Measurements from ENCODE around the gene CTDSPL2. TPM values are rescaled to one million over a fixed set of nuclear protein-coding genes. Genes with fewer than 3 reads are reported as not detected.
"Not testable (repeated sequence)": the region's sequence is repeated elsewhere in the genome, so short reads cannot be mapped to it uniquely, and the experiment has no call there.

The CTDSPL2 gene
- total and polyA plus RNA-seq, 4 experiments from 2014 or later, result 33.5 to 74.4 (median 58.3) TPM

GRCh38 chr15:44537735-44538240, 110.4 kb downstream of the CTDSPL2 start:
- Histone ChIP-seq H3K27ac (ENCODE audit: low read depth, low read length) (peak overlapping the region; percentile 91), H3K4me1 (ENCODE audit: insufficient read depth, low read length) (peaks cover 55% of the 10 kb centered on the region), H3K9me3 (ENCODE audit: control insufficient read depth in 1 of 2, low read length in 2 of 2) (no peaks in the 10 kb centered on the region), H3K36me3 (ENCODE audit: insufficient read depth, low read length) (peaks cover 5% of the 10 kb centered on the region), H3K4me3 (ENCODE audit: low read length in 2 of 2) (peak overlapping the region; percentile 66 to 90), H3K27me3 (ENCODE audit: insufficient read depth, low read length) (no peaks in the 10 kb centered on the region)
- H3K4me3 Mint-ChIP-seq, result peak overlapping the region; percentile 83 to 96 (median 92)
- H3K9me3 Mint-ChIP-seq, result no peaks in the 10 kb centered on the region
- peak overlapping the region; percentile 88 to 97 (median 94) for H3K27ac Mint-ChIP-seq
- intact Hi-C loops (cut with micrococcal nuclease), result loop anchor here (1.0 to 5.0 kb wide), 5 partner anchors 9 to 661 kb away; partner anchors contain the start of gene SPG11
- H3K36me3 Mint-ChIP-seq, result peaks cover 12 to 50% of the 10 kb centered on the region in 2 donors
- CTCF ChIA-PET (ENCODE audit: partially characterized antibody), result interaction anchor here (1.4 to 2.5 kb wide), 3 partner anchors 8 to 12 kb away, joined by 5 to 17 read pairs (median 5); no protein-coding TSS in a partner anchor
- POLR2A ChIA-PET (ENCODE audit: partially characterized antibody), result interaction anchor here (0.9 to 2.8 kb wide), 13 partner anchors 9 to 249 kb away, joined by 3 to 39 read pairs (median 8); partner anchors contain the start of genes B2M, CTDSPL2, GOLM2 and PATL2
- DNase-seq, result peak in 4 of 5 donors; percentile 15 to 56 (median 20)
- no peaks in the 10 kb centered on the region for H3K27me3 Mint-ChIP-seq
- peaks cover 42 to 71% (median 53%) of the 10 kb centered on the region in 4 donors for H3K4me1 Mint-ChIP-seq

- H3K27ac ChIP-seq (ENCODE audit: low read depth, low read length), result no peak overlapping the region
- no peaks in the 10 kb centered on the region for H3K9me3 ChIP-seq (ENCODE audit: control insufficient read depth in 1 of 2, low read length in 2 of 2)
- Mint-ChIP-seq H3K36me3 (peaks cover 19 to 51% of the 10 kb centered on the region in 2 donors), H3K9me3 (no peaks in the 10 kb centered on the region), H3K4me1 (peaks cover 49 to 76% (median 60%) of the 10 kb centered on the region in 4 donors), H3K27me3 (no peaks in the 10 kb centered on the region), H3K27ac (peak overlapping the region in 5 of 7 donors; percentile 2 to 66 (median 43)), H3K4me3 (peak overlapping the region in 5 of 8 donors; percentile 21 to 51 (median 49))
- H3K27me3 ChIP-seq (ENCODE audit: insufficient read depth, low read length), result no peaks in the 10 kb centered on the region
- peaks cover 70% of the 10 kb centered on the region for H3K4me1 ChIP-seq (ENCODE audit: insufficient read depth, low read length)
- no peak overlapping the region for H3K4me3 ChIP-seq (ENCODE audit: low read length in 2 of 2)
- CTCF ChIA-PET (ENCODE audit: partially characterized antibody), result interaction anchor here (0.6 kb wide), 2 partner anchors 13 to 51 kb away, joined by 3 read pairs; no protein-coding TSS in a partner anchor
- POLR2A ChIA-PET (ENCODE audit: partially characterized antibody), result no interaction called here
- intact Hi-C loops (cut with micrococcal nuclease), result no loop called here
- peaks cover 5% of the 10 kb centered on the region for H3K36me3 ChIP-seq (ENCODE audit: insufficient read depth, low read length)
- no peak for DNase-seq
Observed at GRCh38 chr15:44541282-44541958, 114.0 kb downstream of the CTDSPL2 start.

GRCh38 chr15:44542596-44542995, 115.2 kb downstream of the CTDSPL2 start:
- no peak overlapping the region for H3K27ac ChIP-seq (ENCODE audit: low read depth, low read length)
- no peaks in the 10 kb centered on the region for H3K9me3 Mint-ChIP-seq
- no peaks in the 10 kb centered on the region for H3K9me3 ChIP-seq (ENCODE audit: control insufficient read depth in 1 of 2, low read length in 2 of 2)
- DNase-seq, result no peak
- CTCF ChIA-PET (ENCODE audit: partially characterized antibody), result interaction anchor here (0.6 to 2.1 kb wide), 5 partner anchors 9 to 116 kb away, joined by 3 to 6 read pairs (median 3); no protein-coding TSS in a partner anchor
- H3K4me3 ChIP-seq (ENCODE audit: low read length in 2 of 2), result no peak overlapping the region
- peaks cover 77% of the 10 kb centered on the region for H3K4me1 ChIP-seq (ENCODE audit: insufficient read depth, low read length)
- H3K27ac Mint-ChIP-seq, result peak overlapping the region in 3 of 7 donors; percentile 1 to 52 (median 24)
- peaks cover 19 to 46% of the 10 kb centered on the region in 2 donors for H3K36me3 Mint-ChIP-seq
- peaks cover 52 to 75% (median 64%) of the 10 kb centered on the region in 4 donors for H3K4me1 Mint-ChIP-seq
- H3K36me3 ChIP-seq (ENCODE audit: insufficient read depth, low read length), result peaks cover 5% of the 10 kb centered on the region
- H3K4me3 Mint-ChIP-seq, result peak overlapping the region in 4 of 8 donors; percentile 4 to 47 (median 14)
- POLR2A ChIA-PET (ENCODE audit: partially characterized antibody), result no interaction called here
- no peaks in the 10 kb centered on the region for H3K27me3 ChIP-seq (ENCODE audit: insufficient read depth, low read length)
- intact Hi-C loops (cut with micrococcal nuclease), result no loop called here
- no peaks in the 10 kb centered on the region for H3K27me3 Mint-ChIP-seq

- H3K27me3 Mint-ChIP-seq; H3K27me3 ChIP-seq (ENCODE audit: insufficient read depth, low read length); H3K9me3 ChIP-seq (ENCODE audit: control insufficient read depth in 1 of 2, low read length in 2 of 2); DNase-seq; intact Hi-C loops (cut with micrococcal nuclease); H3K36me3 ChIP-seq (ENCODE audit: insufficient read depth, low read length); H3K9me3 Mint-ChIP-seq; H3K27ac ChIP-seq (ENCODE audit: low read depth, low read length); H3K4me3 ChIP-seq (ENCODE audit: low read length in 2 of 2): not testable (repeated sequence)
- ChIA-PET CTCF (ENCODE audit: partially characterized antibody) (interaction anchor here (0.6 to 2.2 kb wide), 4 partner anchors 10 to 44 kb away, joined by 3 to 8 read pairs (median 3); no protein-coding TSS in a partner anchor), POLR2A (ENCODE audit: partially characterized antibody) (interaction anchor here (1.4 to 3.7 kb wide), 4 partner anchors 7 to 169 kb away, joined by 3 to 39 read pairs (median 7); partner anchors contain the start of gene EIF3J)
- Mint-ChIP-seq H3K4me1 (peaks cover 49 to 77% (median 60%) of the 10 kb centered on the region in 4 donors), H3K27ac (peak overlapping the region in 1 of 7 donors; percentile 52), H3K4me3 (peak overlapping the region in 2 of 8 donors; percentile 31 to 65), H3K36me3 (peaks cover 16 to 46% of the 10 kb centered on the region in 2 donors)
- H3K4me1 ChIP-seq (ENCODE audit: insufficient read depth, low read length), result peaks cover 71% of the 10 kb centered on the region
Observed at GRCh38 chr15:44544745-44545144, 117.3 kb downstream of the CTDSPL2 start.

GRCh38 chr15:44545913-44546802, 118.7 kb downstream of the CTDSPL2 start:
- POLR2A ChIA-PET (ENCODE audit: partially characterized antibody), result interaction anchor here (0.6 to 3.7 kb wide), 11 partner anchors 9 to 285 kb away, joined by 3 to 39 read pairs (median 3); partner anchors contain the start of genes B2M, EIF3J and PATL2
- Histone ChIP-seq H3K27me3 (ENCODE audit: insufficient read depth, low read length) (no peaks in the 10 kb centered on the region), H3K4me3 (ENCODE audit: low read length in 2 of 2) (no peak overlapping the region), H3K9me3 (ENCODE audit: control insufficient read depth in 1 of 2, low read length in 2 of 2) (no peaks in the 10 kb centered on the region), H3K36me3 (ENCODE audit: insufficient read depth, low read length) (peaks cover 10% of the 10 kb centered on the region), H3K27ac (ENCODE audit: low read depth, low read length) (peak overlapping the region; percentile 23), H3K4me1 (ENCODE audit: insufficient read depth, low read length) (peaks cover 67% of the 10 kb centered on the region)
- H3K4me3 Mint-ChIP-seq, result peak overlapping the region in 6 of 8 donors; percentile 21 to 80 (median 56)
- H3K27ac Mint-ChIP-seq, result peak overlapping the region; percentile 30 to 79 (median 57)
- peaks cover 21 to 48% of the 10 kb centered on the region in 2 donors for H3K36me3 Mint-ChIP-seq
- H3K4me1 Mint-ChIP-seq, result peaks cover 46 to 78% (median 59%) of the 10 kb centered on the region in 4 donors
- no peaks in the 10 kb centered on the region for H3K9me3 Mint-ChIP-seq
- DNase-seq, result peak in 3 of 5 donors; percentile 19 to 54 (median 29)
- intact Hi-C loops (cut with micrococcal nuclease), result loop anchor here (1.0 kb wide), 1 partner anchor 8 kb away; no protein-coding TSS in a partner anchor
- CTCF ChIA-PET (ENCODE audit: partially characterized antibody), result interaction anchor here (0.7 to 2.8 kb wide), 22 partner anchors 9 to 256 kb away, joined by 3 to 19 read pairs (median 5); partner anchors contain the start of genes CTDSPL2, EIF3J and TRIM69
- H3K27me3 Mint-ChIP-seq, result no peaks in the 10 kb centered on the region

GRCh38 chr15:44549152-44549551, 121.7 kb downstream of the CTDSPL2 start:
- intact Hi-C loops (cut with micrococcal nuclease); H3K27me3 Mint-ChIP-seq; H3K4me3 ChIP-seq (ENCODE audit: low read length in 2 of 2); H3K4me3 Mint-ChIP-seq; H3K9me3 ChIP-seq (ENCODE audit: control insufficient read depth in 1 of 2, low read length in 2 of 2); DNase-seq; H3K27ac ChIP-seq (ENCODE audit: low read depth, low read length); H3K9me3 Mint-ChIP-seq; H3K27me3 ChIP-seq (ENCODE audit: insufficient read depth, low read length): not testable (repeated sequence)
- peak overlapping the region in 1 of 7 donors; percentile 46 for H3K27ac Mint-ChIP-seq
- peaks cover 20% of the 10 kb centered on the region for H3K36me3 ChIP-seq (ENCODE audit: insufficient read depth, low read length)
- H3K4me1 Mint-ChIP-seq, result peaks cover 25 to 55% (median 36%) of the 10 kb centered on the region in 4 donors
- POLR2A ChIA-PET (ENCODE audit: partially characterized antibody), result interaction anchor here (1.0 kb wide), 1 partner anchor 11 kb away, joined by 4 read pairs; no protein-coding TSS in a partner anchor
- CTCF ChIA-PET (ENCODE audit: partially characterized antibody), result interaction anchor here (1.5 kb wide), 2 partner anchors 10 to 22 kb away, joined by 4 to 5 read pairs; no protein-coding TSS in a partner anchor
- H3K4me1 ChIP-seq (ENCODE audit: insufficient read depth, low read length), result peaks cover 44% of the 10 kb centered on the region
- H3K36me3 Mint-ChIP-seq, result peaks cover 10 to 42% of the 10 kb centered on the region in 2 donors

Data from CD4-positive, alpha-beta memory T cell (primary cell).